Gastroesophageal sphincter (tissue), 4 donors: ENCODE results near the gene LRRC55. TPM values are rescaled to one million over a fixed set of nuclear protein-coding genes. Genes with fewer than 3 reads are reported as not detected.

ENCODE experiments used
- ATAC-seq: fragments of 150-250 bp; one replicate; pipeline ENCODE4 v1.9.1; 2016; ENCODE audit warnings: mild to moderate bottlenecking, moderate library complexity
- H3K27ac ChIP-seq, 4 donors: fragments of 200-600 bp; sonication (generic) in 3 of 4; 1 replicate in 3 of 4; 2 replicates in 1 of 4; pipeline ENCODE4 v1.5.1; 2016 to 2019
- H3K27me3 ChIP-seq: fragments of 200-600 bp; sonication (generic); one replicate; pipeline ENCODE4 v1.5.1; 2019
- H3K36me3 ChIP-seq, 2 donors: fragments of 200-600 bp; sonication (generic); one replicate each; pipeline ENCODE4 v1.5.1; 2019; ENCODE audit warnings: control low read depth in 1 of 2
- H3K4me1 ChIP-seq, 3 donors: fragments of 200-600 bp; sonication (generic); 1 replicate in 2 of 3; 2 replicates in 1 of 3; pipeline ENCODE4 v1.5.1; 2016 to 2019; ENCODE audit warnings: control low read depth in 2 of 3
- H3K4me3 ChIP-seq, 2 donors: fragments of 200-600 bp; sonication (generic); one replicate each; pipeline ENCODE4 v1.5.1; 2019; ENCODE audit warnings: mild to moderate bottlenecking in 1 of 2, moderate library complexity in 1 of 2
- H3K9me3 ChIP-seq, 3 donors: fragments of 200-600 bp; sonication (generic); one replicate each; pipeline ENCODE4 v1.5.1; 2017 to 2019; ENCODE audit warnings: control low read depth in 2 of 3
- CTCF ChIP-seq, 4 experiments: fragments of 200-600 bp in 2 of 4; fragments of 450-650 bp in 2 of 4; sonication (generic) in 1 of 4; IDR thresholded peaks; one replicate each; pipeline ENCODE4 v1.5.1; 2017 to 2019; ENCODE audit warnings: antibody characterized with exemption in 4 of 4, mild to moderate bottlenecking in 2 of 4, moderate library complexity in 2 of 4
- EP300 ChIP-seq: sonication (generic); formaldehyde crosslinking; IDR thresholded peaks from one replicate; pipeline ENCODE4 v1.6.1; 2017; ENCODE audit warnings: antibody characterized with exemption, mild to moderate bottlenecking
- POLR2A ChIP-seq, 2 donors: fragments of 450-650 bp; IDR thresholded peaks; one replicate each; pipeline ENCODE4 v1.6.1; 2017; ENCODE audit warnings: antibody characterized with exemption in 2 of 2, mild to moderate bottlenecking in 2 of 2, moderate library complexity in 1 of 2
- POLR2AphosphoS5 ChIP-seq: sonication (generic); formaldehyde crosslinking; IDR thresholded peaks from one replicate; pipeline ENCODE4 v1.6.1; 2017; ENCODE audit warnings: antibody characterized with exemption
- WGBS, 2 donors: methylation state at CpG; one replicate each; pipeline ENCODE4 v1.1.5; 2018; ENCODE audit warnings: low coverage in 1 of 2; 5-methylcytosine and 5-hydroxymethylcytosine counted together
- total RNA-seq, 4 donors: library from RNA; depleted of rRNA; stranded (reverse); fragments of >200 nt; gene quantifications; one replicate each; pipeline ENCODE4 v1.1.0, GENCODE V29; 2016

Gene LRRC55
- total RNA-seq, 4 donors from 2014 or later: 0.12 to 0.13 TPM; not detected in 2

- no peak for TF ChIP-seq POLR2A (IDR thresholded peaks at IDR 0.05)
- TF ChIP-seq EP300: no peak
- no peak for TF ChIP-seq CTCF (IDR thresholded peaks at IDR 0.05)
- no peak for TF ChIP-seq POLR2AphosphoS5
- no peaks in the 10 kb centered on the region for H3K36me3 ChIP-seq
- no peak overlapping the region for H3K4me3 ChIP-seq
- H3K27ac ChIP-seq: no peak overlapping the region
- 64 to 90% methylated on average over 6 of the region's 6 CpGs for WGBS, 2 donors
- H3K4me1 ChIP-seq: peaks cover 0 to 12% (median 5%) of the 10 kb centered on the region in 3 donors
- no peaks in the 10 kb centered on the region for H3K9me3 ChIP-seq
- no peak for ATAC-seq
- no peaks in the 10 kb centered on the region for H3K27me3 ChIP-seq
Measured at GRCh38 chr11:57196596-57196995, 14.8 kb downstream of the LRRC55 start.

DNA sequence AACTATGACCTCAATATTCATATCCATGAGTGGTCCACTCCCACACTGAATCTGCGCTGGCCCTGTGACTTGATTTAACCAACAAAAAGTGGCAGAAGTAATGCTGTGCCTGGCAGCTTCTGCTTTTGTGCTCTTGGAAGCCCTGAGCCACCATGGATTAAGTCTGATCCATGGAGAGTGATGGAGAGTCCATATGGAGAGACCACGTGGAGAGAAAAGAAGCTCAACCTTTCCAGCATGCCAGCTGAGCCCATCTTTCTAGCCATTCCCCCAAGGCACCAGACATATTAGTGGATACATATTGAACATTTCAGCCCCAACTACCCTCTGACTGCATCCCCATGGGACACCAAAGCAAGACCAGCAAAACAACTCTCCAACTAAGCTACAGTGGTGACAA is 16.0 kb downstream of the LRRC55 start:
- ATAC-seq: no peak
- Histone ChIP-seq H3K9me3 (no peaks in the 10 kb centered on the region), H3K27ac (no peak overlapping the region), H3K27me3 (peaks cover 5% of the 10 kb centered on the region), H3K36me3 (no peaks in the 10 kb centered on the region), H3K4me3 (no peak overlapping the region), H3K4me1 (peaks cover 0 to 24% (median 6%) of the 10 kb centered on the region in 3 donors)
- 83% methylated on average over 1 of the region's 2 CpGs; no CpG with 5 or more reads in 1 of the 2 donors for WGBS, 2 donors
- TF ChIP-seq POLR2AphosphoS5 (no peak), POLR2A (IDR thresholded peaks at IDR 0.05) (no peak)

- TF ChIP-seq POLR2AphosphoS5: no peak
- TF ChIP-seq POLR2A (IDR thresholded peaks at IDR 0.05): no peak
- no peak for TF ChIP-seq EP300
- TF ChIP-seq CTCF (IDR thresholded peaks at IDR 0.05): no peak
- Histone ChIP-seq H3K36me3 (no peaks in the 10 kb centered on the region), H3K9me3 (no peaks in the 10 kb centered on the region), H3K27me3 (peaks cover 5% of the 10 kb centered on the region), H3K4me1 (peaks cover 0 to 30% (median 10%) of the 10 kb centered on the region in 3 donors), H3K27ac (no peak overlapping the region), H3K4me3 (no peak overlapping the region)
- WGBS, 2 donors: 87 to 93% methylated on average over 3 to 10 of the region's 11 CpGs
- ATAC-seq: no peak
Measured at GRCh38 chr11:57199330-57199729, 17.6 kb downstream of the LRRC55 start.

GRCh38 chr11:57200917-57201316 is 19.2 kb downstream of the LRRC55 start:
- Histone ChIP-seq H3K27me3 (peaks cover 15% of the 10 kb centered on the region), H3K4me3 (no peak overlapping the region), H3K36me3 (no peaks in the 10 kb centered on the region), H3K4me1 (peaks cover 0 to 30% (median 10%) of the 10 kb centered on the region in 3 donors), H3K27ac (peak overlapping the region in 2 of 4 donors; percentile 27 to 43), H3K9me3 (no peaks in the 10 kb centered on the region)
- 42 to 43% methylated on average over 4 to 5 of the region's 7 CpGs for WGBS, 2 donors
- TF ChIP-seq EP300 (no peak), POLR2AphosphoS5 (no peak), CTCF (IDR thresholded peaks at IDR 0.05) (no peak), POLR2A (IDR thresholded peaks at IDR 0.05) (no peak)
- ATAC-seq: no peak

- Histone ChIP-seq H3K27me3 (peaks cover 15% of the 10 kb centered on the region), H3K9me3 (no peaks in the 10 kb centered on the region), H3K36me3 (no peaks in the 10 kb centered on the region), H3K27ac (peak overlapping the region in 1 of 4 donors; percentile 37), H3K4me1 (peaks cover 0 to 30% (median 10%) of the 10 kb centered on the region in 3 donors), H3K4me3 (no peak overlapping the region)
- ATAC-seq: peak; percentile 56
- 60% methylated on average over 1 of the region's 10 CpGs; no CpG with 5 or more reads in 1 of the 2 donors for whole genome bisulfite sequencing, 2 donors
- TF ChIP-seq CTCF (IDR thresholded peaks at IDR 0.05): no peak
- no peak for TF ChIP-seq POLR2A (IDR thresholded peaks at IDR 0.05)
- TF ChIP-seq EP300: no peak
- TF ChIP-seq POLR2AphosphoS5: no peak
Measured at GRCh38 chr11:57202281-57202680, 20.5 kb downstream of the LRRC55 start.
